ENCODE measurements around the gene DSTYK.
A peak's percentile ranks its signal among the peaks of the same experiment; 100 is the strongest.

The DSTYK gene

GRCh38 chr1:205128050-205128449 lies 83.5 kb downstream of the DSTYK start:
- no peak for DNase-seq

- DNase-seq: no peak
Observed at GRCh38 chr1:205127646-205128045, 83.9 kb downstream of the DSTYK start.

- DNase-seq: peak in 1 of 2 donors; percentile 14
Observed at GRCh38 chr1:205124726-205125125, 86.8 kb downstream of the DSTYK start.

GRCh38 chr1:205122489-205122882 lies 89.0 kb downstream of the DSTYK start:
- no peak for DNase-seq

GRCh38 chr1:205121660-205122488 lies 89.6 kb downstream of the DSTYK start, which contains the start of gene RBBP5:
Gene RBBP5 (minus strand): TSS chr1:205121978. CDS start chr1:205121873, 105 bp downstream.
- DNase-seq: peak; percentile 73 to 95

- DNase-seq: no peak
Observed at GRCh38 chr1:205118752-205119151, 92.8 kb downstream of the DSTYK start.

- DNase-seq: no peak
Observed at GRCh38 chr1:205111354-205111753, 100.1 kb downstream of the DSTYK start.

GRCh38 chr1:205109711-205110110 lies 101.8 kb downstream of the DSTYK start:
- no peak for DNase-seq

- DNase-seq: no peak
Observed at GRCh38 chr1:205109269-205109668, 102.2 kb downstream of the DSTYK start.

- DNase-seq: no peak
Observed at GRCh38 chr1:205108464-205108863, 103.0 kb downstream of the DSTYK start.

- DNase-seq: no peak
Observed at GRCh38 chr1:205107327-205107726, 104.2 kb downstream of the DSTYK start.

- DNase-seq: no peak
Observed at GRCh38 chr1:205102404-205102803, 109.1 kb downstream of the DSTYK start.

GRCh38 chr1:205098242-205098641 lies 113.3 kb downstream of the DSTYK start:
- no peak for DNase-seq

GRCh38 chr1:205095422-205095821 lies 116.1 kb downstream of the DSTYK start:
- no peak for DNase-seq

Data from bone marrow (tissue), 2 donors.